Neural progenitor cell (in vitro differentiated cells): ENCODE data around the gene CARMIL1. TPM values are rescaled to one million over a fixed set of nuclear protein-coding genes. Genes with fewer than 3 reads are reported as not detected.

ENCODE experiments used
- DNase-seq: peaks from one replicate; pipeline ENCODE4 v3.0.0-alpha.2; 2016; ENCODE audit warnings: low spot score
- H2AFZ ChIP-seq: fragments of 200-600 bp; sonication (generic); replicated peaks from 2 replicates; pipeline ENCODE4 v1.6.1; 2016; ENCODE audit warnings: antibody characterized with exemption
- H3F3A ChIP-seq: fragments of 200-600 bp; sonication (generic); 2 replicates; pipeline ENCODE4 v1.6.1; 2016; ENCODE audit warnings: antibody characterized with exemption, low read depth
- H3K27ac ChIP-seq: fragments of 200-600 bp; sonication (generic); 2 replicates; pipeline ENCODE4 v1.5.1; 2016; ENCODE audit warnings: mild to moderate bottlenecking
- H3K27me3 ChIP-seq: fragments of 200-600 bp; sonication (generic); 2 replicates; pipeline ENCODE4 v1.6.1; 2016; ENCODE audit warnings: mild to moderate bottlenecking, moderate library complexity
- H3K36me3 ChIP-seq: fragments of 200-600 bp; sonication (generic); 2 replicates; pipeline ENCODE4 v1.5.1; 2016
- H3K4me1 ChIP-seq: fragments of 200-600 bp; sonication (generic); 2 replicates; pipeline ENCODE4 v1.6.1; 2016; ENCODE audit warnings: mixed run types
- H3K4me2 ChIP-seq: fragments of 200-600 bp; sonication (generic); 2 replicates; pipeline ENCODE4 v1.6.1; 2016
- H3K4me3 ChIP-seq: fragments of 200-600 bp; sonication (generic); 2 replicates; pipeline ENCODE4 v1.5.1; 2016
- H3K79me2 ChIP-seq: fragments of 200-600 bp; sonication (generic); 2 replicates; pipeline ENCODE4 v1.6.1; 2016; ENCODE audit warnings: low read depth
- H3K9ac ChIP-seq: fragments of 200-600 bp; sonication (generic); 2 replicates; pipeline ENCODE4 v1.6.1; 2016
- H3K9me3 ChIP-seq: fragments of 200-600 bp; sonication (generic); 2 replicates; pipeline ENCODE4 v1.5.1; 2016; ENCODE audit warnings: low read depth
- H4K20me1 ChIP-seq: fragments of 200-600 bp; sonication (generic); 2 replicates; pipeline ENCODE4 v1.6.1; 2016; ENCODE audit warnings: low read depth
- H3K27ac Mint-ChIP-seq: 3 replicates; pipeline ENCODE4 v1.8.0; 2021; ENCODE audit warnings: mixed read lengths
- H3K27me3 Mint-ChIP-seq: 2 replicates; pipeline ENCODE4 v1.8.0; 2022; ENCODE audit warnings: low read depth, mild to moderate bottlenecking, inconsistent platforms, moderate library complexity, mixed read lengths; ENCODE audit not compliant: insufficient read depth
- H3K36me3 Mint-ChIP-seq: 3 replicates; pipeline ENCODE4 v1.8.0; 2021; ENCODE audit warnings: mixed read lengths
- H3K4me1 Mint-ChIP-seq: 3 replicates; pipeline ENCODE4 v1.8.0; 2021; ENCODE audit warnings: mixed read lengths
- H3K4me3 Mint-ChIP-seq: 3 replicates; pipeline ENCODE4 v1.8.0; 2021; ENCODE audit warnings: mild to moderate bottlenecking, moderate library complexity, mixed read lengths
- H3K9me3 Mint-ChIP-seq: 3 replicates; pipeline ENCODE4 v1.8.0; 2020; ENCODE audit warnings: mixed read lengths
- CTCF ChIP-seq: fragments of 200-600 bp; sonication (generic); IDR thresholded peaks from 2 replicates; pipeline ENCODE4 v1.5.1; 2017; ENCODE audit warnings: antibody characterized with exemption, mild to moderate bottlenecking
- EZH2 ChIP-seq: fragments of 200-600 bp; sonication (generic); IDR thresholded peaks from 2 replicates; pipeline ENCODE4 v1.6.1; 2017; ENCODE audit warnings: antibody characterized with exemption, mild to moderate bottlenecking, moderate library complexity
- EZH2phosphoT487 ChIP-seq: fragments of 200-600 bp; sonication (generic); IDR thresholded peaks from 2 replicates; pipeline ENCODE4 v1.6.1; 2017; ENCODE audit warnings: antibody characterized with exemption
- total RNA-seq: library from RNA; depleted of rRNA; stranded (reverse); fragments of >200 nt; gene quantifications from 2 replicates; pipeline ENCODE4 v1.2.3, GENCODE V29; 2015; ENCODE audit warnings: low replicate concordance

Gene CARMIL1
- total RNA-seq, 1 donor from 2014 or later = 13.3 TPM

- H4K20me1 ChIP-seq = no peaks in the 10 kb centered on the region
- Mint-ChIP-seq H3K27me3 (no peaks in the 10 kb centered on the region), H3K4me1 (peaks cover 8% of the 10 kb centered on the region), H3K9me3 (no peaks in the 10 kb centered on the region), H3K4me3 (no peak overlapping the region), H3K27ac (no peak overlapping the region), H3K36me3 (peaks cover 22% of the 10 kb centered on the region)
- TF ChIP-seq CTCF (no peak), EZH2 (no peak), EZH2phosphoT487 (no peak)
- no peaks in the 10 kb centered on the region for H3K9me3 ChIP-seq
- no peak overlapping the region for H3K4me3 ChIP-seq
- H3K36me3 ChIP-seq = peaks cover 5% of the 10 kb centered on the region
- no peak overlapping the region for H3K9ac ChIP-seq
- H3K27ac ChIP-seq = no peak overlapping the region
- no peak for DNase-seq
- no peak overlapping the region for H2AFZ ChIP-seq
- H3K79me2 ChIP-seq = no peaks in the 10 kb centered on the region
- no peaks in the 10 kb centered on the region for H3K27me3 ChIP-seq
- H3K4me1 ChIP-seq = no peaks in the 10 kb centered on the region
- no peaks in the 10 kb centered on the region for H3F3A ChIP-seq
- H3K4me2 ChIP-seq = no peak overlapping the region
These were observed 257.6 kb downstream of the CARMIL1 start for GRCh38 chr6:25536781-25537180.

GRCh38 chr6:25537349-25538018, 258.3 kb downstream of the CARMIL1 start:
- TF ChIP-seq EZH2 = no peak
- no peak for TF ChIP-seq EZH2phosphoT487
- no peak for TF ChIP-seq CTCF
- H3K36me3 ChIP-seq = peaks cover 5% of the 10 kb centered on the region
- no peak overlapping the region for H3K4me3 Mint-ChIP-seq

DNA sequence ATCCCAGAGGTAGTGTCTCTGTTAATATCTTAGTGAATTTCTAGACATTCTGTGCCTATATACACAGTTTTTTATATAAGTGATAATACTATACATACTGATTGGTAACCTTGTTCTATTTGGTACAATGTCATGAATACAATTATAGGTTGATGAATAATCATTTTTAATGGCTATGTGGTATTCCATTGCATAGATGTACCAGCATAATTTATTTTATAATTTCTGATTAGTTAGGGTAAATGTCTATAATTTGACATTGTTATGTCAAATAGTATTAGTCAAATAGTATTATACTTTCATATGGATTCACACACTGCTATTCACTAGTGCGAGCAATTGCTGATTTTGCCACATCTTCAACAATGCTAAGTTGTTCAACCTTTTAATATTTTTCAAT, 262.1 kb downstream of the CARMIL1 start:
- no peaks in the 10 kb centered on the region for H3K79me2 ChIP-seq
- H3F3A ChIP-seq = no peaks in the 10 kb centered on the region
- no peak overlapping the region for H3K9ac ChIP-seq
- peaks cover 8% of the 10 kb centered on the region for H3K4me1 Mint-ChIP-seq
- H3K36me3 Mint-ChIP-seq = peaks cover 14% of the 10 kb centered on the region
- H3K27ac ChIP-seq = no peak overlapping the region
- no peak overlapping the region for H3K4me3 Mint-ChIP-seq
- H3K27ac Mint-ChIP-seq = no peak overlapping the region
- H2AFZ ChIP-seq = no peak overlapping the region
- no peak for DNase-seq
- H3K27me3 Mint-ChIP-seq = no peaks in the 10 kb centered on the region
- no peaks in the 10 kb centered on the region for H4K20me1 ChIP-seq
- H3K9me3 ChIP-seq = no peaks in the 10 kb centered on the region
- no peaks in the 10 kb centered on the region for H3K4me1 ChIP-seq
- H3K36me3 ChIP-seq = peaks cover 5% of the 10 kb centered on the region
- H3K4me3 ChIP-seq = no peak overlapping the region
- no peaks in the 10 kb centered on the region for H3K9me3 Mint-ChIP-seq
- no peaks in the 10 kb centered on the region for H3K27me3 ChIP-seq
- TF ChIP-seq CTCF (no peak), EZH2phosphoT487 (no peak)
- H3K4me2 ChIP-seq = no peak overlapping the region

More at GRCh38 chr6:25537349-25538018, 258.3 kb downstream of the CARMIL1 start:
- no peaks in the 10 kb centered on the region for H4K20me1 ChIP-seq
- no peak overlapping the region for H3K4me3 ChIP-seq
- no peak for DNase-seq
- H3K79me2 ChIP-seq = no peaks in the 10 kb centered on the region
- H3K9me3 ChIP-seq = no peaks in the 10 kb centered on the region
- no peaks in the 10 kb centered on the region for H3K27me3 ChIP-seq
- no peaks in the 10 kb centered on the region for H3K27me3 Mint-ChIP-seq
- no peak overlapping the region for H3K27ac Mint-ChIP-seq
- H3K36me3 Mint-ChIP-seq = peaks cover 26% of the 10 kb centered on the region
- peaks cover 8% of the 10 kb centered on the region for H3K4me1 Mint-ChIP-seq
- no peaks in the 10 kb centered on the region for H3F3A ChIP-seq
- H3K4me1 ChIP-seq = no peaks in the 10 kb centered on the region
- no peak overlapping the region for H3K4me2 ChIP-seq
- H3K9me3 Mint-ChIP-seq = no peaks in the 10 kb centered on the region
- H3K9ac ChIP-seq = no peak overlapping the region
- no peak overlapping the region for H3K27ac ChIP-seq
- H2AFZ ChIP-seq = no peak overlapping the region
